ENCODE measurements around the gene HOXA6. TPM values are rescaled to one million over a fixed set of nuclear protein-coding genes. Genes with fewer than 3 reads are reported as not detected.

The HOXA6 gene
- polyA plus RNA-seq, 1 donor from 2014 or later: not detected

- no peaks in the 10 kb centered on the region for H3K9me2 ChIP-seq (ENCODE audit: insufficient read depth, low read length)
- no peaks in the 10 kb centered on the region for H3K36me3 ChIP-seq (ENCODE audit: insufficient read depth, low read length)
- H2AFZ ChIP-seq (ENCODE audit: low read depth, low read length): no peak overlapping the region
- H3K4me3 ChIP-seq (ENCODE audit: low read length): no peak overlapping the region
- no peak overlapping the region for H3K9ac ChIP-seq (ENCODE audit: low read length)
- TF ChIP-seq EZH2 (IDR thresholded peaks at IDR 0.05; ENCODE audit: borderline replicate concordance, insufficient read depth, low read length, poor library complexity, severe bottlenecking) (no peak), CTCF (IDR thresholded peaks at IDR 0.05; ENCODE audit: poor library complexity, severe bottlenecking) (no peak), EP300 (conservative IDR thresholded peaks at IDR 0.05; ENCODE audit: poor library complexity, severe bottlenecking) (no peak), RAD21 (conservative IDR thresholded peaks at IDR 0.05) (no peak), REST (IDR thresholded peaks at IDR 0.05; ENCODE audit: borderline replicate concordance) (no peak)
- no peaks in the 10 kb centered on the region for H3K79me2 ChIP-seq (replicated peaks; ENCODE audit: insufficient read depth, low read length)
- H3K9me3 ChIP-seq (ENCODE audit: low read length): peaks cover 20% of the 10 kb centered on the region
- H3K27ac ChIP-seq (ENCODE audit: low read length): no peak overlapping the region
- H4K20me1 ChIP-seq (ENCODE audit: insufficient read depth): no peaks in the 10 kb centered on the region
- no peak overlapping the region for H3K4me2 ChIP-seq (ENCODE audit: low read length)
- H3F3A ChIP-seq (ENCODE audit: insufficient read depth, low read length, poor library complexity, severe bottlenecking): no peaks in the 10 kb centered on the region
- peaks cover 98% of the 10 kb centered on the region for H3K27me3 ChIP-seq (ENCODE audit: insufficient read depth, low read depth, low read length)
Measured at GRCh38 chr7:27128776-27129728, 18.5 kb downstream of the HOXA6 start.

- Histone ChIP-seq H3K4me3 (ENCODE audit: low read length) (no peak overlapping the region), H3K4me2 (ENCODE audit: low read length) (no peak overlapping the region), H4K20me1 (ENCODE audit: insufficient read depth) (no peaks in the 10 kb centered on the region), H3K36me3 (ENCODE audit: insufficient read depth, low read length) (no peaks in the 10 kb centered on the region), H3F3A (ENCODE audit: insufficient read depth, low read length, poor library complexity, severe bottlenecking) (no peaks in the 10 kb centered on the region), H3K27ac (ENCODE audit: low read length) (no peak overlapping the region), H3K79me2 (replicated peaks; ENCODE audit: insufficient read depth, low read length) (no peaks in the 10 kb centered on the region), H3K9me2 (ENCODE audit: insufficient read depth, low read length) (no peaks in the 10 kb centered on the region), H3K27me3 (ENCODE audit: insufficient read depth, low read depth, low read length) (peaks cover 98% of the 10 kb centered on the region), H3K9ac (ENCODE audit: low read length) (no peak overlapping the region), H2AFZ (ENCODE audit: low read depth, low read length) (no peak overlapping the region), H3K9me3 (ENCODE audit: low read length) (peaks cover 20% of the 10 kb centered on the region)
- no peak for TF ChIP-seq TAF1 (IDR thresholded peaks at IDR 0.05; ENCODE audit: low read depth)
Measured at GRCh38 chr7:27128034-27128433, 19.5 kb downstream of the HOXA6 start.

Measured in neural cell (in vitro differentiated cells).